Dermis microvascular lymphatic vessel endothelial cell (primary cell): Measurements from ENCODE around the gene POFUT2. TPM values are rescaled to one million over a fixed set of nuclear protein-coding genes. Genes with fewer than 3 reads are reported as not detected.

Experiments
- DNase-seq, 2 donors: peaks; one replicate each; pipeline versions ENCODE4 v3.0.0 to v3.0.0-alpha.2; 2010; ENCODE audit warnings: low read depth in 2 of 2
- total RNA-seq: library from RNA; depleted of rRNA; stranded (reverse); fragments of >200 nt; gene quantifications from 2 replicates; pipeline ENCODE4 v1.2.1, GENCODE V29; 2014

POFUT2 gene
- total RNA-seq: 11.4 and 17.8 TPM in 2 replicates

GRCh38 chr21:45287438-45288391 lies at the start of gene POFUT2:
POFUT2 (minus strand) TSS chr21:45287895; CDS start chr21:45287871, 24 bp downstream.
- peak; percentile 86 to 95 for DNase-seq

- no peak for DNase-seq
Observed at GRCh38 chr21:45336870-45337269, 49.2 kb upstream of the POFUT2 start.

DNA sequence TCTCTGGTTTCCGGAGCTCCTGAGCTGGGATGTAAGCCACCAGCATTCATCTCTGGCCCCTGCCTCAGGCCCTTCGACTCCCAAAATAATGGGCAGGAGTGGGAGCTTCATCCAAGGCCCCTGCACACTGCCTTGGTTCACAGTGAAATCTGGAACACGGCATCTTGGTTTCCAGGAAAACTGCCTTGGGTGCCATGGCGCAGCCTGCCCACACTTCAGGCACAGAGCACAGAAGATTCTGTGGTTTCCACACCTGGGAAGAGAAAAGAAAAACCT lies 48.8 kb upstream of the POFUT2 start:
- DNase-seq: no peak

- no peak for DNase-seq
Observed at GRCh38 chr21:45335761-45336534, 48.3 kb upstream of the POFUT2 start.

DNA sequence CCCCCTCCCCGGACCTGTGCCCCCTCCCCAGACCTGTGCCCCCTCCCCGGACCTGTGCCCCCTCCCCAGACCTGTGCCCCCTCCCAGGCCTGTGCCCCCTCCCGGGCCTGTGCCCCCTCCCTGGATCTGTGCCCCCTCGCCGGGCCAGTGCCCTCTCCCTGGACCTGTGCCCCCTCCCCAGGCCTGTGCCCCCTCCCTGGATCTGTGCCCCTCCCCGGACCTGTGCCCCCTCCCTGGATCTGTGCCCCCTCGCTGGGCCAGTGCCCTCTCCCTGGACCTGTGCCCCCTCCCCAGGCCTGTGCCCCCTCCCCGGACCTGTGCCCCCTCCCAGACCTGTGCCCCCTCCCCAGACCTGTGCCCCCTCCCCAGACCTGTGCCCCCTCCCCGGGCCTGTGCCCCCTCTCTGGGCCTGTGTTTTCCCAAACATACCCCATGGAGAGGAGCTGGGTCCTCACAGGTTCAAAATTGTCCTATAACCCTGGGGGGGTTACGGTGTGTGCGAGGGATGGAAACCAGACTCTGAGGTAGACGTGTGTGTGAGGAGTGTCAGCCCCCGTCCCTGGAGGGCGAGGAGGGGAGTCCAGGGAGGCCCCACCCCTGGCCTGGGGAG lies 47.6 kb upstream of the POFUT2 start:
- no peak for DNase-seq

DNA sequence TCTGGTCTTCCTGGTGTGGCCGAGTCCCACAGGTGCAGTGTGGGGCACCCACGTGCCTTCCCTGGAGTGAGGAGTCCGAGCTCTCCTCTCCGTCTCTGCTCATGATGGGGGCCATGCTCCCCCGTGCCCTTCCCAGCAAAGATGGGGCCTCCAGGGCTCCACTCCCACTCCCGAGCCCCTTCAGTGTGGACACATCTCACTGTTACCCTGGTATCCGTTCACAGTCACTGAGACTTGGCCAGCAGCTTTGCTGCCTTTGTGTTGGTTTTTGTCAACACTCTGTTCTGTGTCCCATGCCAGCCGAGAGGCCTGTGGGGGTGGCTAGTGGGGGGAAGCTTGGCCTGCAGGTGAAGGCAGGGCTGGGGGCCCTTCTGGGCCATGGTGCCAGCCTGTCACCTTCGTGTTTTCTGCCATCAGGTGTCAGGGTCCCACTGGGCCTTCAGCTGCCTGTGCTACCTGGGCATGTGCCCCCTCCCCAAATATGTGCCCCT lies 46.9 kb upstream of the POFUT2 start:
- no peak for DNase-seq

GRCh38 chr21:45334134-45334533 lies 46.4 kb upstream of the POFUT2 start:
- DNase-seq: no peak

- DNase-seq: no peak
Observed at GRCh38 chr21:45333583-45334121, 46.0 kb upstream of the POFUT2 start.

DNA sequence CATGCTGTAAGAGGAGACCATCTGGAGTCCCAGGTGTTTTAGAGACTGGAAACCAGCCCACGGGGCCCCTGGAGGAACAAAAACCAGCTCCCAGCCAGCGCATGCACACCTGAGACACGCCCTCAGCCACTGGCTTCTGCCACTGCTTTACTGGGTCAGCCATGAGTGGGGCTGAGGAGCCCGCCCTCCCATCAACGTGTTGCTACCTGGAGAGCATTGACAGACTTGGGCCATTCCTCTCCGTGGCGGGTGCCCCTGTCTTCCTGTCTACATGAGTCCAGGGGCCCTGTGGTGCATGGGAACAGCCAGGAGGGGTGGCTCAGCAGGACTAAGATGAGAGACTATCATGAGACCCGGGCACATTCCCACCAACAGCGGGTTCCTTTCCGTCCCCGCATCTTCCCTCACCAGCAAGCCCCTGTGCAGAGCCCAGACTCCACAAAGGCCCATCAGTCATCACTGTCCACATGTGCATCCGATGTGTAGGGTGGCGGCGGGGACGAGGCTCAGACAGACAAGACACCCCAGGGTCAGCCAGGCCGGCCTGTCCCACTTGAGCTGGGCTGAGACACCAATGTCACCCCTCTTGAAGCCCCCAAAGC lies 45.4 kb upstream of the POFUT2 start:
- DNase-seq: no peak

GRCh38 chr21:45332415-45332814 lies 44.7 kb upstream of the POFUT2 start:
- no peak for DNase-seq

GRCh38 chr21:45331531-45332147 lies 43.9 kb upstream of the POFUT2 start:
- DNase-seq: no peak

DNA sequence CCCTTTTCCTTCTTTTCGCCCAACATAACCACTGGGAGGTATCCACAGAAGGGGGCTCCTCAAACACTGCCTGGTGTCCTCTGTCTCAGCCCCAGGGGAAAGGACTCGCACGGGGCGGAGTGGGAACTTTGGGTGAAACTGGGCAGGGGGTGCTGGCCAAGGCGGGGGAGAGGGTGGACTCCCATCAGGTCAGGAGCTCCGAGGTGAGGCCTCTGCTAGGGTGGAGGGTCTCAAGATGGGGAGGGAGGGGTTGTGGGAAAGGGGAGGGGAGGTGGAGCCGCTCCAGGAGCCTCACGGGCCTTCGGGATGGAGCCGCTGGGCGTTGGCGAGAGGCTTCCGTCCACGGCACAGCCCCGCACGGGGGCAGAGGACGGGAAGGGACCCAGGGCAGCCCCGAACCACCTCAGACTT lies 43.2 kb upstream of the POFUT2 start:
- DNase-seq: no peak

- no peak for DNase-seq
Observed at GRCh38 chr21:45330075-45330781, 42.5 kb upstream of the POFUT2 start.

- DNase-seq: no peak
Observed at GRCh38 chr21:45329261-45330074, 41.8 kb upstream of the POFUT2 start.

DNA sequence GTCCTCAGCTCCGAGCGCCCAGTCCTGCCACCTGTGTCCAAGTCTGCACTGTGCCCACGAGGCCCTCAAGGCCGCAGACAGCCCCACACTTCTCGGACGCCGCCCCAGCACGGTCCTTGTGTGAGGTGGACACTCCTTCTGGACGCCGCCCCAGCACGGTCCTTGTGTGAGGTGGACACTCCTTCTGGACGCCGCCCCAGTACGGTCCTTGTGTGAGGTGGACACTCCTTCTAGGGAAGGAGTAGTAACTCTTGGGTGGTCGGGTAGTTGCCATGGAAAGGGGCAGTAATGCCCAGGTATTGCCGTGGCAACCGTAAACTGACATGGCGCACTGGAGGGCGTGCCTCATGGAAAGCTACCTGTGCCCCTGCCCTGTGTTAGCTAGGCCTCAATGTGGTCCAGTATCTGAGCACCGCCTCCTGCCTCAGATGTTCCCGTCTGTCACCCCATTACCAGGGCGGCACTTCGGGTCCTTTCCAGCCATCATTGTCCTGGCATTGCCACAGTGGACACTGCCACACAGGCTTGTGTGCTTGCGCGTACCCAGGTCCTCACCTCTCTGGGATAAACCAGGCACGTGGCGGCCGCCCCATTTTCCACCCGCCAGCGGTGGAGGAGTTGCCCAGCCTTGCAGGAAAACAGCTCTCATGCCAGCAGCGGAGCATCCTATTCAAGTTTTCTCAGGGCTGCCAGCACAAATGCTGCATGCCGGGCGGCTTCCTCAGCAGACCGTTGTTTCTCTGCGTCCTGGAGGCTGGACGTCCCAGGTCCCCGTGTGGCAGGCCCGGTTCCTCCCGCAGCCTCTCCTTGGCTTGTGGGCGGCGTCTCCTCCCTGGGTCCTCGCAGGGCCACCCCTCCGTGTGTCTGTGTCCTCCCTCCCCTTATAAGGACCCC lies 40.8 kb upstream of the POFUT2 start:
- no peak for DNase-seq

DNA sequence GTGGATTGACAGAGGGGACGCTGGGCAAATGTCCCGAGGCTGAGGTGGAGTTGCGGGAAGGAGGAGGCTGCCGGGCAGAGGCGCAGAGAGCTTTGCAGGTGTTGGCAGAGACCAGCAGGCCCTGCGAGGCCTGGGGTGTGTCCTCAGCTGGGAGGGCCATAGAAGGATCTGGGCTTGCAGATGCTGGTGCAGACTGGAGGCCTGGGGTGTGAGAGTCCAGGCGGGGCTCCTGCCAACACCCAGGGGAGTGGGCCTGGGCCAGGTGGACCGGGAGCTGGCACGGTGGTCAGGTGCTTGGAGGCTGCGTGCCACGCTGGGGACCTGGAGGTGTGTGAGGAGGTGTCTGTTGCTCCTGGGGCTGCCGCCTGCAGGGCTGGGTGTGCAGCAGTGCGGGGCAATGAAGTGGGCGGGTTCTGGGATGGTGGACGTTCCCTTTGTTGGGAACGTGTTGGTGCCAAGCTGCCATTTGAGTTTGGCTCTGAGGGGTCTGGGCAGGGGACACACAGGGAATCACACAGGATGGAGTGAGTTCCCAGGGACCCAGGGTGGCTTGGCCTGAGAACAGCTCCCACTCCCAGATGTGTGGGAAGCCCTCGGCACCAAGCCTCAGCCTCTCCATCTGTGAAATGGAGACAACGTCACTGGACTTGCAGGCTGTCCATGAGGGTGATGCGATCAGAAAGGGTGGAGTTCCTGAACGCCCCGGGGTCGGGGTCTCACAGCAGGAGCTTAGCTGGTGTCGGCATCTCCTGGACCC lies 39.9 kb upstream of the POFUT2 start:
- DNase-seq: no peak

DNA sequence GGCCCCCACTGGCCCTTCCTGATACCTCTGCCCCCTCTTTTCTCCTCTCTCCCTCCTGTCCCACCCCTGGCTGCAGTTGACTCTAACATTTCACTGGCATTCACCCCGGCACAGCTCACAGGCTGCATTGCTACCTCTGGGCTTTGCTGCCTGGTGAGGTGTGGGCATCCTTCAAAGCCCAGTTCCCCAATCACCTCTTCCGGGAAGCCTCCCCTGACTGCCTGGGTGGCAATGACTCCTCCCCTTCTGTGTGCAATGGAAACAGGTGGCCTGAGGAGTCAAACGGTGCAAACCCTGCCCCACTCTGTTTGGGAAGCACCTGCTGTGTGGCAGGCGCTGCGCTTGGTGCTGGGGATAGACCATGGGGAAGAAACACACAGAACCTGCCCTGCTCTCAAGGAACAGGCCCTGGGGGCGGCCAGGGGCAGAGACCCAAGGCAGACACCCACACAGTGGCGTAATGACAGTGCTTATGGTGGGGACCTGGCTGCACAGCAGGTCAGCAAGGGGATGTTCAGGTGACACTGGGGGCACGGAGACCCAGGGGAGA lies 39.3 kb upstream of the POFUT2 start:
- no peak for DNase-seq
